Measurements from ENCODE around the gene RWDD3. TPM values are rescaled to one million over a fixed set of nuclear protein-coding genes. Genes with fewer than 3 reads are reported as not detected.

RWDD3 gene
- total RNA-seq, result 10 to 100 TPM in 2 of 4 donors, 1 to 10 TPM in 2; 5.9 to 16.2 (median 10.8) TPM

GRCh38 chr1:95233737-95234500 is at the start of gene RWDD3:
TSS of gene RWDD3 (plus strand) at chr1:95234210. CDS start at chr1:95234231, 21 bp downstream.
- WGBS, 2 donors, result 1% methylated on average over 21 to 25 of the region's 71 CpGs
- DNase-seq (ENCODE audit: low spot score in 2 of 2), result peak; percentile 92 to 98
- TF ChIP-seq CTCF (IDR thresholded peaks at IDR 0.05) (no peak), POLR2A (IDR thresholded peaks at IDR 0.05) (peak in 1 of 2 donors; percentile 33)
- peak within 1 kb of the TSS; percentile 34 for H3K4me3 ChIP-seq (ENCODE audit: low read depth, poor library complexity, severe bottlenecking)
- intact Hi-C loops (cut with DNase I; ENCODE audit: low total_unique reads), result loop anchor here (5.0 kb wide), 1 partner anchor 192 kb away; no protein-coding TSS in a partner anchor

GRCh38 chr1:95186149-95186548 is 47.9 kb upstream of the RWDD3 start:
- no peak overlapping the region for H3K4me3 ChIP-seq (ENCODE audit: low read depth, poor library complexity, severe bottlenecking)
- intact Hi-C loops (cut with DNase I; ENCODE audit: low total_unique reads), result no loop called here
- no peak for DNase-seq (ENCODE audit: low spot score in 2 of 2)
- TF ChIP-seq POLR2A (IDR thresholded peaks at IDR 0.05), result no peak
- no peak for TF ChIP-seq CTCF (IDR thresholded peaks at IDR 0.05)
- whole genome bisulfite sequencing, 2 donors, result 91 to 96% methylated on average over 4 of the region's 4 CpGs

GRCh38 chr1:95193591-95193990 is 40.4 kb upstream of the RWDD3 start:
- intact Hi-C loops (cut with DNase I; ENCODE audit: low total_unique reads), result no loop called here
- H3K4me3 ChIP-seq (ENCODE audit: low read depth, poor library complexity, severe bottlenecking), result no peak overlapping the region
- TF ChIP-seq CTCF (IDR thresholded peaks at IDR 0.05) (no peak), POLR2A (IDR thresholded peaks at IDR 0.05) (no peak)
- WGBS, 2 donors, result 95 to 98% methylated on average over 1 of the region's 1 CpG
- DNase-seq (ENCODE audit: low spot score in 2 of 2), result no peak

- no peak for DNase-seq (ENCODE audit: low spot score in 2 of 2)
- intact Hi-C loops (cut with DNase I; ENCODE audit: low total_unique reads), result no loop called here
- WGBS, 2 donors, result 66 to 73% methylated on average over 3 of the region's 3 CpGs
- TF ChIP-seq CTCF (IDR thresholded peaks at IDR 0.05), result no peak
- TF ChIP-seq POLR2A (IDR thresholded peaks at IDR 0.05), result no peak
- H3K4me3 ChIP-seq (ENCODE audit: low read depth, poor library complexity, severe bottlenecking), result no peak overlapping the region
Measured at GRCh38 chr1:95195046-95195445, 39.0 kb upstream of the RWDD3 start.

GRCh38 chr1:95196017-95196416 is 38.0 kb upstream of the RWDD3 start:
- intact Hi-C loops (cut with DNase I; ENCODE audit: low total_unique reads), result no loop called here
- H3K4me3 ChIP-seq (ENCODE audit: low read depth, poor library complexity, severe bottlenecking), result no peak overlapping the region
- TF ChIP-seq CTCF (IDR thresholded peaks at IDR 0.05) (no peak), POLR2A (IDR thresholded peaks at IDR 0.05) (no peak)
- DNase-seq (ENCODE audit: low spot score in 2 of 2), result no peak
